Measurements from ENCODE around the gene CLN5.

Gene CLN5

GRCh38 chr13:77042566-77043177 lies 50.8 kb downstream of the CLN5 start:
- in situ Hi-C loops (cut with MboI; ENCODE audit: low pct_unique_long_range_greater_than_20kb, low sequenced_read_pairs): no loop called here
- peak; percentile 39 for DNase-seq

GRCh38 chr13:77047649-77048343 lies 55.9 kb downstream of the CLN5 start:
- in situ Hi-C loops (cut with MboI; ENCODE audit: low pct_unique_long_range_greater_than_20kb, low sequenced_read_pairs): no loop called here
- DNase-seq: no peak

- in situ Hi-C loops (cut with MboI; ENCODE audit: low pct_unique_long_range_greater_than_20kb, low sequenced_read_pairs): no loop called here
- peak; percentile 64 for DNase-seq
Observed at GRCh38 chr13:77048681-77049080, 56.8 kb downstream of the CLN5 start.

- in situ Hi-C loops (cut with MboI; ENCODE audit: low pct_unique_long_range_greater_than_20kb, low sequenced_read_pairs): no loop called here
- DNase-seq: no peak
Observed at GRCh38 chr13:77053192-77053591, 61.3 kb downstream of the CLN5 start.

Measured in KBM-7 (cell line).